NB4 (cell line): ENCODE measurements around the gene ASIC2.

Experiments used
- CTCF ChIP-seq: IDR thresholded peaks from one replicate; pipeline ENCODE4 v1.5.1; 2012; ENCODE audit warnings: low read depth, low read length
- MYC ChIP-seq: IDR thresholded peaks from 2 replicates; pipeline ENCODE4 v1.6.1; 2011; ENCODE audit warnings: low read depth, low read length
- POLR2A ChIP-seq: IDR thresholded peaks from 2 replicates; pipeline ENCODE4 v1.6.1; 2011; ENCODE audit warnings: mild to moderate bottlenecking; ENCODE audit not compliant: insufficient read length; ENCODE audit errors: extremely low read depth

GRCh38 chr17:33044771-33045170 lies 248.3 kb downstream of the ASIC2 start:
- no peak for TF ChIP-seq CTCF
- no peak for TF ChIP-seq POLR2A
- TF ChIP-seq MYC = no peak
